Liver (tissue), 3 donors: ENCODE data around the gene ADAMTS20.

Source experiments
- CTCF ChIP-seq: fragments of 150-350 bp; IDR thresholded peaks from 2 replicates; pipeline ENCODE4 v1.5.1; 2017; ENCODE audit warnings: improper control_type of control experiment, low read depth, low read length; ENCODE audit not compliant: missing input control
- GABPA ChIP-seq, 2 donors: IDR thresholded peaks in 1 of 2; conservative IDR thresholded peaks in 1 of 2; 2 replicates each; pipeline ENCODE4 v1.6.1; 2016; ENCODE audit warnings: antibody characterized with exemption in 2 of 2, mild to moderate bottlenecking in 1 of 2, moderate library complexity in 1 of 2
- RAD21 ChIP-seq, 2 donors: IDR thresholded peaks; 2 replicates each; pipeline ENCODE4 v1.6.1; 2016; ENCODE audit warnings: antibody characterized with exemption in 2 of 2, mild to moderate bottlenecking in 2 of 2
- TAF1 ChIP-seq: conservative IDR thresholded peaks from 2 replicates; pipeline ENCODE4 v1.6.1; 2016; ENCODE audit warnings: antibody characterized with exemption, mild to moderate bottlenecking
- donor health status: healthy.
- donor health status: healthy.

- no peak for TF ChIP-seq CTCF
- no peak for TF ChIP-seq GABPA (IDR thresholded peaks at IDR 0.05 in 1 of 2, conservative IDR thresholded peaks at IDR 0.05 in 1 of 2)
- no peak for TF ChIP-seq TAF1
- TF ChIP-seq RAD21 (IDR thresholded peaks at IDR 0.05), result no peak
Measured at GRCh38 chr12:43318021-43318420, 234.0 kb downstream of the ADAMTS20 start.
